HepG2 (cell line): ENCODE data around the gene CETN2. TPM values are rescaled to one million over a fixed set of nuclear protein-coding genes. Genes with fewer than 3 reads are reported as not detected.

Source experiments
- ATAC-seq: fragments of 200-7000 bp; cut with Tn5 transposase; 3 replicates; pipeline ENCODE4 v1.9.1; 2020; ENCODE audit warnings: mild to moderate bottlenecking, moderate library complexity
- BruUV-seq: library from RNA; stranded (reverse); fragments of 400-500 nt; replicated peaks from 2 replicates; lab custom pipeline; 2021; lab: Mats Ljungman, UMichigan
- CTCF ChIA-PET: fragments of 300-600 bp; formaldehyde crosslinking; extraction: SDS; loops from one replicate; lab custom pipeline; 2021; ENCODE audit warnings: low total read pairs, inconsistent platforms, low intra/inter-chr PET ratio; lab: Yijun Ruan, JAX
- POLR2A ChIA-PET: fragments of 350-600 bp; sonication (Branson Sonifier 250); formaldehyde crosslinking; loops from one replicate; lab custom pipeline; 2020; ENCODE audit warnings: antibody characterized with exemption, inconsistent platforms; lab: Yijun Ruan, JAX
- DNase-seq: peaks from one replicate; pipeline ENCODE4 v3.0.0-alpha.2; 2015; ENCODE audit warnings: low spot score
- FAIRE-seq: peaks from 3 replicates; lab custom pipeline; 2011; peaks lifted over from hg19 to GRCh38; lab: Jason Lieb, UNC
- H2AFZ ChIP-seq: one replicate; pipeline ENCODE4 v1.6.1; 2011; ENCODE audit warnings: low read length, inconsistent platforms
- H3K27ac ChIP-seq: fragments of 300-600 bp; 3 replicates; pipeline ENCODE4 v1.8.0; 2011; ENCODE audit warnings: mixed run types, mild to moderate bottlenecking, mixed read lengths, low read length, inconsistent platforms; ENCODE audit not compliant: insufficient read depth; ENCODE audit errors: extremely low read length
- H3K27me3 ChIP-seq, 2 experiments: fragments of 200-600 bp in 1 of 2; 2 replicates in 1 of 2; 3 replicates in 1 of 2; pipeline versions ENCODE4 v1.6.0 to v1.8.0; 2011; ENCODE audit warnings: low read length in 2 of 2, mild to moderate bottlenecking in 2 of 2, moderate library complexity in 2 of 2, inconsistent platforms in 1 of 2; ENCODE audit not compliant: insufficient read depth in 2 of 2, control insufficient read depth in 1 of 2
- H3K36me3 ChIP-seq, 2 experiments: fragments of 200-600 bp in 1 of 2; replicated peaks in 1 of 2; 2 replicates in 1 of 2; 3 replicates in 1 of 2; pipeline versions ENCODE4 v1.5.1 to v1.8.0; 2011; ENCODE audit warnings: low read length in 2 of 2, inconsistent platforms in 1 of 2; ENCODE audit not compliant: insufficient read depth in 2 of 2, control insufficient read depth in 1 of 2
- H3K4me1 ChIP-seq: 2 replicates; pipeline ENCODE4 v1.5.1; 2012; ENCODE audit warnings: low read length, inconsistent platforms; ENCODE audit not compliant: insufficient read depth
- H3K4me2 ChIP-seq: 2 replicates; pipeline ENCODE4 v1.6.0; 2011; ENCODE audit warnings: low read depth, low read length, inconsistent platforms
- H3K4me3 ChIP-seq, 3 experiments: fragments of 200-600 bp in 1 of 3; sonication (generic), shearing (Covaris generic) in 1 of 3; replicated peaks in 1 of 3; 2 replicates each; pipeline ENCODE4 v1.5.1; 2011 to 2016; ENCODE audit warnings: low read length in 3 of 3, inconsistent platforms in 2 of 3, low read depth in 2 of 3, mild to moderate bottlenecking in 2 of 3, control low read depth in 1 of 3, mixed read lengths in 1 of 3; ENCODE audit not compliant: insufficient read depth in 1 of 3
- H3K79me2 ChIP-seq: one replicate; pipeline ENCODE4 v1.6.1; 2011; ENCODE audit warnings: low read length, inconsistent platforms; ENCODE audit not compliant: insufficient read depth
- H3K9ac ChIP-seq: 2 replicates; pipeline ENCODE4 v1.6.0; 2011; ENCODE audit warnings: mild to moderate bottlenecking, low read depth, low read length, inconsistent platforms; ENCODE audit not compliant: insufficient read depth
- H3K9me3 ChIP-seq: 2 replicates; pipeline ENCODE4 v1.5.1; 2012; ENCODE audit warnings: mild to moderate bottlenecking, low read length
- H4K20me1 ChIP-seq: 2 replicates; pipeline ENCODE4 v1.6.0; 2011; ENCODE audit warnings: inconsistent platforms, mild to moderate bottlenecking, low read length, moderate library complexity; ENCODE audit not compliant: insufficient read depth
- MXI1 ChIP-seq: IDR thresholded peaks from 3 replicates; pipeline ENCODE4 v1.6.1; 2012; ENCODE audit warnings: low read depth, low read length, inconsistent platforms, borderline replicate concordance
- NR2F1 ChIP-seq, 2 experiments: fragments of 450-650 bp in 1 of 2; formaldehyde crosslinking in 1 of 2; IDR thresholded peaks; 2 replicates each; pipeline versions ENCODE4 v1.5.0 to v1.6.1; 2016 to 2020; ENCODE audit warnings: mild to moderate bottlenecking in 1 of 2, missing compliant biosample characterization in 1 of 2, missing genetic modification reagents in 1 of 2, moderate library complexity in 1 of 2
- NR2F2 ChIP-seq: IDR thresholded peaks from 2 replicates; pipeline ENCODE4 v1.6.1; 2012; ENCODE audit warnings: low read depth, inconsistent platforms, borderline replicate concordance
- SAP130 ChIP-seq: IDR thresholded peaks from 2 replicates; pipeline ENCODE4 v1.6.1; 2016; ENCODE audit warnings: low read depth
- SNAPC2 ChIP-seq: sonication (generic); formaldehyde crosslinking; IDR thresholded peaks from 2 replicates; pipeline ENCODE4 v1.8.1; 2022; ENCODE audit warnings: mild to moderate bottlenecking, missing genetic modification reagents
- TRIM22 ChIP-seq: fragments of 450-650 bp; IDR thresholded peaks from 2 replicates; pipeline ENCODE4 v1.6.1; 2017
- ZFP90 ChIP-seq: sonication (generic); formaldehyde crosslinking; IDR thresholded peaks from 2 replicates; pipeline ENCODE4 v1.8.0; 2022; ENCODE audit warnings: missing genetic modification reagents, mild to moderate bottlenecking, inconsistent platforms, borderline replicate concordance
- ZMYM3 ChIP-seq: sonication (generic); formaldehyde crosslinking; IDR thresholded peaks from 2 replicates; pipeline ENCODE4 v1.5.1; 2020; ENCODE audit warnings: mild to moderate bottlenecking, missing genetic modification reagents
- ZNF225 ChIP-seq: sonication (generic); formaldehyde crosslinking; IDR thresholded peaks from 2 replicates; pipeline ENCODE4 v1.4.0; 2020; ENCODE audit warnings: mild to moderate bottlenecking, missing genetic modification reagents
- ZNF317 ChIP-seq: sonication (generic); formaldehyde crosslinking; IDR thresholded peaks from 2 replicates; pipeline ENCODE4 v1.5.0; 2020; ENCODE audit warnings: mild to moderate bottlenecking, missing genetic modification reagents
- ZNF558 ChIP-seq: sonication (generic); formaldehyde crosslinking; IDR thresholded peaks from 2 replicates; pipeline ENCODE4 v1.9.0; 2022; ENCODE audit warnings: mild to moderate bottlenecking, missing genetic modification reagents, borderline replicate concordance
- ZNF768 ChIP-seq: sonication (generic); formaldehyde crosslinking; IDR thresholded peaks from 2 replicates; pipeline ENCODE4 v1.4.0; 2020; ENCODE audit warnings: missing genetic modification reagents
- ZNF816 ChIP-seq: sonication (generic); formaldehyde crosslinking; IDR thresholded peaks from 2 replicates; pipeline ENCODE4 v1.8.0; 2022; ENCODE audit warnings: missing genetic modification reagents, mild to moderate bottlenecking, borderline replicate concordance
- ZNF841 ChIP-seq: sonication (generic); formaldehyde crosslinking; IDR thresholded peaks from 2 replicates; pipeline ENCODE4 v1.8.1; 2023; ENCODE audit warnings: missing genetic modification reagents, borderline replicate concordance
- WGBS: methylation state at CpG from one replicate; pipeline ENCODE4 v1.1.6; 2017; ENCODE audit warnings: low lambda C conversion rate; 5-methylcytosine and 5-hydroxymethylcytosine counted together
- in situ Hi-C: cut with HindIII; loops from 2 replicates; pipeline ENCODE4 v1.10.0; 2017; ENCODE audit warnings: low pct_unique_long_range_greater_than_20kb; ENCODE audit not compliant: extremely low pct_ligation_motif_present
- intact Hi-C: fragments of 100-400 bp; cut with micrococcal nuclease; formaldehyde crosslinking; loops from one replicate; pipeline ENCODE4 v1.10.0; 2022; ENCODE audit not compliant: unreplicated experiment
- polyA plus RNA-seq, 8 experiments: library from polyadenylated mRNA; depleted of rRNA in 3 of 8; stranded (reverse) in 7 of 8; unstranded in 1 of 8; fragments of >200 nt; fragmentation: Illumina TruSeq in 4 of 8; extraction: Trizol in 4 of 8; gene quantifications; 2 replicates each; pipeline versions ENCODE4 v1.2.1 to v1.2.3, GENCODE V29; 2011 to 2016; ENCODE audit warnings: low read depth in 4 of 8, missing spikeins in 1 of 8, mixed read lengths in 1 of 8; ENCODE audit not compliant: insufficient read depth in 1 of 8
- total RNA-seq, 5 experiments: library from RNA; depleted of rRNA; stranded (reverse); fragments of >200 nt; fragmentation: Illumina TruSeq; extraction: Trizol; gene quantifications; 2 replicates each; pipeline ENCODE4 v1.2.3, GENCODE V29; 2016; ENCODE audit warnings: low read depth in 1 of 5
- TF ChIP-seq, protein P1 (sequence below): sonication (generic); formaldehyde crosslinking; IDR thresholded peaks from 2 replicates; pipeline ENCODE4 v1.9.0; 2021; ENCODE audit warnings: missing genetic modification reagents, borderline replicate concordance

The CETN2 gene
- total and polyA plus RNA-seq, 2 of the 13 experiments (the other 11 are each of a cell fraction or from before 2014, with no cell fraction given): 17.2 to 85.4 TPM

DNA sequence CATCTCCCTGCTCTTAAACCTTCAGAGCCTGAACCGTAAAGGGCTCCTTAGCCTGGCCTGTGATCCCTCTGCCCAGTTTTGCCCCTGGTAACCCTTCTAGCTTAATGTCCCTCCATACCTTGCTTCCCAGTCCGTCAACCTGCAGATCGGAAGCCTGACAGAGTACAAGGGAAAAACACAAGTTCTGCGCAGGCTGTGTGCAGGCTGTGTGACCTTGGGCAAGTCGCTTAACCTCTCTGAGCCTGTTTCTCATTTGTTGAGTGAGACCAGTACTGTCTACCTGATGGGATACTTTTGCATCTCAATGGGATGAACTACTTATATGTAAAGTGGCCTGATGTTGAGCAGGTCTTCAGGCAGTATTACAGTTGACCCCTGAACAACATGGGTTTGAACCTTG, 2.0 kb upstream of the CETN2 start:
- intact Hi-C loops (no loop called here), in situ Hi-C loops (no loop called here)
- BruUV-seq: no TSS peak
- FAIRE-seq (no peak), ATAC-seq (no peak), DNase-seq (no peak)
- TF ChIP-seq ZNF768 (CRISPR knock-in tag): peak; percentile 97
- no peak for TF ChIP-seq SNAPC2 (CRISPR knock-in tag)
- no peak for TF ChIP-seq ZNF317 (CRISPR knock-in tag)
- peak; percentile 83; the same call in 1 of the 2 replicates for TF ChIP-seq ZMYM3 (CRISPR knock-in tag)
- TF ChIP-seq ZNF225 (CRISPR knock-in tag): no peak
- TF ChIP-seq TRIM22: no peak
- Histone ChIP-seq H3K9me3 (no peaks in the 10 kb centered on the region), H2AFZ (no peak overlapping the region), H3K27me3 (no peaks in the 10 kb centered on the region; a peak in 1 of 5 replicates), H4K20me1 (0 out of 2 replicates have a peak, but pooled peaks cover 3% of the 10 kb centered on the region), H3K36me3 (0 out of 5 replicates have a peak, but pooled peaks cover 0 to 6% of the 10 kb centered on the region in 2 experiments), H3K27ac (peak overlapping the region; percentile 95), H3K4me1 (peaks cover 30% of the 10 kb centered on the region), H3K9ac (peak overlapping the region; percentile 91; the same call in 1 of the 2 replicates), H3K79me2 (peaks cover 46% of the 10 kb centered on the region), H3K4me3 (peak overlapping the region in 2 of 3 experiments; percentile 75 to 84; a peak in 4 of 6 replicates), H3K4me2 (peak overlapping the region; percentile 77)
- POLR2A ChIA-PET: no interaction called here
- CTCF ChIA-PET: no interaction called here
- WGBS: 100% methylated on average over 3 of the region's 5 CpGs

DNA sequence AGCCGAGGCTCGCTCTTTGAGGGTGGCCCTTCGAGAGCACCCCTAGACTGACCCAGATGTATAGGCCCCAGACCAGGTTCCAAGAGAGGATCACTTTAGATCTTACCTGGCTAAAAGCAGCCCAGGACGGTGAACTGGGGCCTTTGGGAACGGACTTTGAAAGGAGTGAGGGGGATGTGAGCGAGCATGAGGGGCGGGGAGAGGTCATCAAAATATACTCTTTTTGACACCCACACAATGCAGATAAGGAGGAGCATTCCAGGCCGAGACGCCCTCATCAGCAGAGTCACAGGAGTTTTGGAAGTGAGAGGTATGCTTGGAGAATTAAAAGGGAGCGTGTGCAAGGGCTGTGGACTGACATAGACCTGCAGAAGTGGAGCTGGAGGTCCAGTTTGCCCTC, 834 bp upstream of the CETN2 start:
- DNase-seq (no peak), FAIRE-seq (no peak), ATAC-seq (no peak)
- POLR2A ChIA-PET: interaction anchor here (1.0 kb wide), 1 partner anchor 9 kb away, joined by 5 read pairs; no protein-coding TSS in a partner anchor
- Histone ChIP-seq H4K20me1 (0 out of 2 replicates have a peak, but pooled peaks cover 3% of the 10 kb centered on the region), H3K27me3 (no peaks in the 10 kb centered on the region; a peak in 1 of 5 replicates), H3K9me3 (no peaks in the 10 kb centered on the region), H2AFZ (no peak overlapping the region), H3K4me2 (peak overlapping the region; percentile 77), H3K4me3 (peak overlapping the region; percentile 71 to 84 (median 75)), H3K27ac (peak overlapping the region; percentile 95), H3K9ac (peak overlapping the region; percentile 91), H3K36me3 (0 out of 5 replicates have a peak, but pooled peaks cover 0 to 6% of the 10 kb centered on the region in 2 experiments), H3K79me2 (peaks cover 43% of the 10 kb centered on the region), H3K4me1 (peaks cover 30% of the 10 kb centered on the region)
- in situ Hi-C loops (no loop called here), intact Hi-C loops (no loop called here)
- 0% methylated on average over 2 of the region's 10 CpGs for WGBS
- BruUV-seq: TSS peak; percentile 82
- CTCF ChIA-PET: no interaction called here
- no peak for TF ChIP-seq SAP130 (CRISPR knock-in tag)
- TF ChIP-seq NR2F2: no peak
- TF ChIP-seq, protein P1, sequence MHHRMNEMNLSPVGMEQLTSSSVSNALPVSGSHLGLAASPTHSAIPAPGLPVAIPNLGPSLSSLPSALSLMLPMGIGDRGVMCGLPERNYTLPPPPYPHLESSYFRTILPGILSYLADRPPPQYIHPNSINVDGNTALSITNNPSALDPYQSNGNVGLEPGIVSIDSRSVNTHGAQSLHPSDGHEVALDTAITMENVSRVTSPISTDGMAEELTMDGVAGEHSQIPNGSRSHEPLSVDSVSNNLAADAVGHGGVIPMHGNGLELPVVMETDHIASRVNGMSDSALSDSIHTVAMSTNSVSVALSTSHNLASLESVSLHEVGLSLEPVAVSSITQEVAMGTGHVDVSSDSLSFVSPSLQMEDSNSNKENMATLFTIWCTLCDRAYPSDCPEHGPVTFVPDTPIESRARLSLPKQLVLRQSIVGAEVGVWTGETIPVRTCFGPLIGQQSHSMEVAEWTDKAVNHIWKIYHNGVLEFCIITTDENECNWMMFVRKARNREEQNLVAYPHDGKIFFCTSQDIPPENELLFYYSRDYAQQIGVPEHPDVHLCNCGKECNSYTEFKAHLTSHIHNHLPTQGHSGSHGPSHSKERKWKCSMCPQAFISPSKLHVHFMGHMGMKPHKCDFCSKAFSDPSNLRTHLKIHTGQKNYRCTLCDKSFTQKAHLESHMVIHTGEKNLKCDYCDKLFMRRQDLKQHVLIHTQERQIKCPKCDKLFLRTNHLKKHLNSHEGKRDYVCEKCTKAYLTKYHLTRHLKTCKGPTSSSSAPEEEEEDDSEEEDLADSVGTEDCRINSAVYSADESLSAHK (CRISPR knock-in tag): no peak
- no peak for TF ChIP-seq ZNF816 (CRISPR knock-in tag)
- no peak for TF ChIP-seq ZFP90
- no peak for TF ChIP-seq ZNF558 (CRISPR knock-in tag)
- no peak for TF ChIP-seq ZNF841
- TF ChIP-seq MXI1: no peak
- TF ChIP-seq NR2F1 (CRISPR knock-in tag; IDR thresholded peaks at IDR 0.05): no peak
